Panc1 (cell line): Measurements from ENCODE around the gene CYP24A1. TPM values are rescaled to one million over a fixed set of nuclear protein-coding genes. Genes with fewer than 3 reads are reported as not detected.

Experiments used
- ATAC-seq: fragments of 200-7000 bp; cut with Tn5 transposase; 2 replicates; pipeline ENCODE4 v1.9.1; 2020; ENCODE audit warnings: mild to moderate bottlenecking, moderate library complexity
- BruUV-seq: library from RNA; stranded (reverse); fragments of 400-500 nt; replicated peaks from 2 replicates; lab custom pipeline; 2021; lab: Mats Ljungman, UMichigan
- CTCF ChIA-PET: fragments of 300-600 bp; sonication (Branson Sonifier 250); formaldehyde crosslinking; loops from one replicate; lab custom pipeline; 2022; ENCODE audit warnings: antibody characterized with exemption; lab: Charles Lee
- POLR2A ChIA-PET: fragments of 300-600 bp; sonication (Branson Sonifier 250); formaldehyde crosslinking; loops from one replicate; lab custom pipeline; 2022; ENCODE audit warnings: antibody characterized with exemption; lab: Charles Lee
- DNase-seq: peaks from one replicate; pipeline ENCODE4 v3.0.0-alpha.2; 2010; ENCODE audit warnings: low read depth, low spot score
- H3K27ac ChIP-seq: 2 replicates; pipeline ENCODE4 v1.5.1; 2011; ENCODE audit warnings: mild to moderate bottlenecking, low read length, inconsistent platforms
- H3K27me3 ChIP-seq: fragments of 200-500 bp; sonication (Bioruptor generic); 2 replicates; pipeline ENCODE4 v1.6.0; 2014; ENCODE audit warnings: low read length, inconsistent platforms; ENCODE audit not compliant: control insufficient read depth, insufficient read depth
- H3K36me3 ChIP-seq: fragments of 200-500 bp; sonication (Bioruptor generic); 2 replicates; pipeline ENCODE4 v1.5.1; 2014; ENCODE audit warnings: inconsistent platforms, mild to moderate bottlenecking, low read length, moderate library complexity; ENCODE audit not compliant: control insufficient read depth, insufficient read depth
- H3K4me1 ChIP-seq: 2 replicates; pipeline ENCODE4 v1.5.1; 2011; ENCODE audit warnings: inconsistent platforms, mild to moderate bottlenecking, low read length, moderate library complexity; ENCODE audit not compliant: control insufficient read depth, insufficient read depth
- H3K4me3 ChIP-seq, 2 experiments: 2 replicates each; pipeline ENCODE4 v1.5.1; 2011 to 2012; ENCODE audit warnings: low read depth in 2 of 2, low read length in 2 of 2, mild to moderate bottlenecking in 2 of 2, inconsistent platforms in 1 of 2, moderate library complexity in 1 of 2
- H3K9me3 ChIP-seq: fragments of 200-500 bp; sonication (Bioruptor generic); 2 replicates; pipeline ENCODE4 v1.5.1; 2014; ENCODE audit warnings: low read depth, mild to moderate bottlenecking, inconsistent platforms, low read length, moderate library complexity; ENCODE audit not compliant: control insufficient read depth, insufficient read depth
- CTCF ChIP-seq: fragments of 450-650 bp; IDR thresholded peaks from 2 replicates; pipeline ENCODE4 v1.5.1; 2017; ENCODE audit warnings: mild to moderate bottlenecking
- POLR2AphosphoS5 ChIP-seq: IDR thresholded peaks from 2 replicates; pipeline ENCODE4 v1.6.1; 2012; ENCODE audit warnings: mild to moderate bottlenecking, low read depth, low read length, moderate library complexity
- REST ChIP-seq, 2 experiments: IDR thresholded peaks; 2 replicates each; pipeline ENCODE4 v1.6.1; 2011 to 2012; ENCODE audit warnings: low read depth in 2 of 2, control low read depth in 1 of 2, low read length in 1 of 2, mild to moderate bottlenecking in 1 of 2, moderate library complexity in 1 of 2; ENCODE audit not compliant: insufficient read depth in 1 of 2
- SIN3A ChIP-seq: IDR thresholded peaks from 2 replicates; pipeline ENCODE4 v1.6.1; 2012; ENCODE audit warnings: low read depth, mild to moderate bottlenecking, low read length, moderate library complexity, borderline replicate concordance; ENCODE audit not compliant: insufficient read depth
- TCF7L2 ChIP-seq: IDR thresholded peaks from 2 replicates; pipeline ENCODE4 v1.6.1; 2011; ENCODE audit warnings: mild to moderate bottlenecking, low read depth, low read length, inconsistent platforms
- in situ Hi-C: cut with HindIII; loops from 2 replicates; pipeline ENCODE4 v1.10.0; 2016; ENCODE audit warnings: low sequenced_read_pairs, low pct_unique_long_range_greater_than_20kb
- intact Hi-C: fragments of 100-400 bp; cut with micrococcal nuclease; formaldehyde crosslinking; loops from one replicate; pipeline ENCODE4 v1.10.0; 2022; ENCODE audit not compliant: unreplicated experiment
- total RNA-seq: library from RNA; stranded (reverse); gene quantifications from one replicate; pipeline ENCODE4 v1.2.1, GENCODE V29; 2021; ENCODE audit not compliant: unreplicated experiment

The CYP24A1 gene
- total RNA-seq, 1 experiment from 2014 or later = 3.0 TPM

GRCh38 chr20:54177378-54177777, 3.6 kb upstream of the CYP24A1 start:
- DNase-seq = no peak
- TF ChIP-seq REST (IDR thresholded peaks at IDR 0.05; ENCODE audit: insufficient read depth in 1 of 2, low read depth in 2 of 2, low read length in 1 of 2) (no peak), POLR2AphosphoS5 (no peak)
- CTCF ChIA-PET = no interaction called here
- intact Hi-C loops = no loop called here
- H3K9me3 ChIP-seq = no peaks in the 10 kb centered on the region
- H3K27me3 ChIP-seq = peaks cover 3% of the 10 kb centered on the region
- no peak for ATAC-seq
- in situ Hi-C loops = no loop called here
- POLR2A ChIA-PET = no interaction called here
- H3K27ac ChIP-seq = no peak overlapping the region
- BruUV-seq = no TSS peak
- no peaks in the 10 kb centered on the region for H3K36me3 ChIP-seq
- peaks cover 7% of the 10 kb centered on the region for H3K4me1 ChIP-seq
- no peak overlapping the region for H3K4me3 ChIP-seq

DNA sequence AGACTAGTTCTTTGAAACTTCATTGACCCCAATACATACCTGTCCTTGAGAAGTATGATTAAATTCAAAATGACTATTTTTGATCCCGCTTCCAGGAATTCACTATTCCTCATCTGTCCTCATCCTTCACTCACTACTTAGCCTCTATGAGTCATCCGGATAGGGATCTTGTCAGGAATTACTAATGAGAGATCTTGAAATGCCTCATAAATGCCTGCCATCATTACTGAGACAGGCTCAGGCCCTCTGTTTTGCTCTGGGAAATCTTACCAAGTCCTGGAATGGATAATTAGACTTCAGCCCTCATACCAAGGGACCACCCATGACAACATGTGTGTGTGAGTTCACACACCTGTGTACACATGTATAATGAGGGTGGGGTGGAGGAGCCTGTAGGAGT, 2.8 kb upstream of the CYP24A1 start:
- no TSS peak for BruUV-seq
- Histone ChIP-seq H3K36me3 (no peaks in the 10 kb centered on the region), H3K27ac (no peak overlapping the region), H3K27me3 (peaks cover 7% of the 10 kb centered on the region), H3K4me1 (peaks cover 9% of the 10 kb centered on the region), H3K4me3 (no peak overlapping the region), H3K9me3 (no peaks in the 10 kb centered on the region)
- no peak for ATAC-seq
- POLR2A ChIA-PET = no interaction called here
- TF ChIP-seq SIN3A (no peak), POLR2AphosphoS5 (no peak), REST (IDR thresholded peaks at IDR 0.05; ENCODE audit: insufficient read depth in 1 of 2, low read depth in 2 of 2, low read length in 1 of 2) (no peak), TCF7L2 (no peak), CTCF (no peak)
- CTCF ChIA-PET = no interaction called here
- in situ Hi-C loops = no loop called here
- DNase-seq = no peak
- intact Hi-C loops = no loop called here
